ENCODE data around the gene PLA2R1.

The PLA2R1 gene

DNA sequence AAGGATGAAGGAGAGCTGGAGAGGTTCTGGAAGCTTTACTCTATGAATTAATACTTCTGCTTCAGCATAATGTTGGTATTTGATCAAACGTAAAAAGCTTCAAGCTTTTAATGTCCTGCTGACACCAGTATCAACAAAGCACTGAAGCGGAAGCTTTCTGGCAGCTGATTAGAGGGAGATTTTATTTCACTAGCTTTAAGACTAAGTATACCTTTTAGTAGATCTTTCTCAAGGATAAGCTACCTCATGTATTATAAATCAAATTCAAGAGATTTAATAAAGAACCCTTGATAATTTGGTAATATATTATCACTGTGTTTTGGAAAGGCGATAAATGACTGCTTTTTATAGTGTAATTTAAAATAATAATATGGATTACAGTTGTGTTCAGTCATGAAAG is 136.4 kb downstream of the PLA2R1 start:
- no peak for DNase-seq

DNA sequence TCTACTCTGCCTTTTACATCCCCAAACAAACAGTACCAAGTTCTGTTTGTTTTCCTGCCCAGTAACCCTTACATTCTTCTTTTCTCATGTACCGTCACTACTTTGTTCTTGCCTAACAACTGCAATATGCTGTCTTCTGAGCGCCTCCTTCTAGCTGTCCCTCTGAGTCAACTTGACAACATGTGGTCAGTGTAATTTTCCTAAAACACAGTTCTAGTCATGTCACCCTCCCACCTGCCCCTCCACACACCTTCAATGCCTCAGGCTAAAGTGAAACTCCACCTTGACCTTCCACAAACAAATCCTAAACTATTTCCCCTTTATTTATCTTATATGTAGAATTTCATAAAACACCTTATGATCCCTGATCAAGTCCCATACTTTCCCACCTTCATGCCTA is 139.9 kb downstream of the PLA2R1 start:
- DNase-seq, result no peak

DNA sequence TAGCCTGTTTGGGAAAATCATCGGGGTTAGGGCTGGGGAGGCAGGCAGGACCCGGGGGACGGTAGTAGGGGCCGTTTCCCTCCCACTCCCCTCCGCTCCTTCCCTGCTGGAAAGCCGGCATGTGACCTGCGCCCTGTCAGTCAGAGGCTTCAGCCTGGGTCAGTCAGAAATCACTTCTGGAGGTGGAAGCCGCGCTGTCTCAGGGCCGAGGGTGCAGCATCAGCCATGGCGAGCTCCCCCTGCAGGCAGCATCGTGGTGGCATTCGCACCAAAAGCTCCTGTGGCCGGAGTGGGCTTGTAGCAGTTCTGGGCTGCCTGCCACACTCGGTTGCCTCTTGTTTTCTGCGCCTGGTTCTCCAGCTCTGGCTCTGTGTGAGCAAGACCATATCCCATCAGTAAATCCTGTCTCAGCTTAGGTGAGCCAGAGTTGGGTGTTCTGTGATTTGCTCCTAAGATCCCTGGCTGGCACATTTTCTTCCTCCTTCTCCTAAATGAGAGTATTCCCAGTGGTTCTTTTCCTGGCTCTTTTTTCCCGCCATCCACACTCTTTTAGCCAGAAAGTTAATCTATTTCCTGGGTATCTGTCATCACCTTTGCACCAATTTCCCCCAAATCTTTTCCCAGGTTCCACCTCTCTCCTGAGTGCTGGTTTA is 140.5 kb downstream of the PLA2R1 start:
- peak; percentile 50 for DNase-seq

DNA sequence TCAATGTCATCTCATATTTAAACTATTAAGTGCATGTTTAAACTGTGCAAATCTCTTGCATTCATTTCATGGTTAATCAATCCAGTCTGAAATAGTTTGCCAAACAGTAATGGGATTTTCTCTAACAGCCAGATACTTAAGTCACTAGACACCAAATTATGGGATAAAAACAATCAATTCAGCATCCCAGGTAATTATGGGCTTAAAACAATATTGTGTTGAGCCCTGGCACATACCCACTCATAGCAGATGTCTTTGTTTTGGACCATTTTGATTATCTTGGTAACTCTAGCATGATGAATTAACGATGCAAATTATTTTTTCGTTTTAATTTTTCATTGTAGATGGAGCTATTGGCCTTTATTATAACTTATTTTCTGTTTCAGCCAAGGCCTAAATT is 145.9 kb downstream of the PLA2R1 start:
- DNase-seq, result no peak

DNA sequence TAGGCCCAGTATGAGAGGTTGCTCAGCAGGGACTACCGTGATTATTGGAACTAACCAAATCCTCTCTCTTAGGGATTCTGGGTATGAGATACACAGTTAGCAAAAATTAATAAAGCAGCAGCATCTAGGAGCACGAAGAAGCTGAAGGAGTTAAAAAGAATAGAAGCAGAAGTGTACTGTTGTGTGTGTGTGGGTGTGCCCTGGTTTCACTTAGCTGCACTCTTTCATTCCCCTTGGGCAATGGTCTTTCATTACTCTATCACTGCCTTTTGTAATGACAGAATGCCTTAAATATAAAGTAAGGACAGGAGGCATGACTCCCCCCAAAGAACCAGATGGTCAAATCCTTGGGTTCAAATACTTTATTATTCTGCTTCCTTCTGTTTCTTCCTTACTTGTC is 148.5 kb downstream of the PLA2R1 start:
- DNase-seq, result no peak

DNA sequence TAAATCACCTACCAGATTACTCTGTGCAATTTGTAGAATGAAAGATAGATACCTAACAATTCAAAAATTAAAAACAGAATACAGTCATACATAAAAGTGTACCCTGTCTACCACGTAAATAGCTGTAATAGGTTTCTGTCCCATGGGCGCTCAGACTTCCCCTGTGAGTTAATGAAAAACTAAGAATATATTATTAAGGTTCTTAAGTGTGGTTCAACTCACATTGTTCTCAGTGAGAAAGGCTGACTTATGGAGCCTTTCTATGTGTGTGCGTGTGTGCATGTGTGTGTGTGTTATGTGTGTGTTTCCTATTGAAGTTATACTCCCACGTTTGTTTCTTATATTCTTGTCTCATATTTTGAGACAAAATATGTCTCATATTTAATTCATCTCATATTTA is 149.8 kb downstream of the PLA2R1 start:
- DNase-seq, result no peak

DNA sequence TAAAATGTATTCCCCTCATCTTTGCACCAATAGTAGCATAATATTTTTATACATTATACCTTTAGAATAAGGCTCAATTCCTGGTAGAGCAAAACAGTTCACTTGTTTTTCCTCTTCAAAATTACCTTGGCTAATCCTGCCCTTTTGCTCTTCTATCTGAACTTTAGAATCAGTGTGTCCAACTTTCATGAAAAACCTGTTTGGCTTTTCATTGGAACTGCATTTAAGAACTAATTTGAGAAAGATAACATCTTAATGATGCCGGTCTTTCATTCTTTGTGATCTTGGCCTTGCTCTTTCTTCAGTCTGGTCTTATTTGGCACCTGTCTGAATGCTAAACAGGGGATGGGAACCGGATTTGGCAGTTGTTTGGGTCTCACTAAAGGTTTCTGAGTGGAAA is 151.5 kb downstream of the PLA2R1 start:
- DNase-seq, result no peak

DNA sequence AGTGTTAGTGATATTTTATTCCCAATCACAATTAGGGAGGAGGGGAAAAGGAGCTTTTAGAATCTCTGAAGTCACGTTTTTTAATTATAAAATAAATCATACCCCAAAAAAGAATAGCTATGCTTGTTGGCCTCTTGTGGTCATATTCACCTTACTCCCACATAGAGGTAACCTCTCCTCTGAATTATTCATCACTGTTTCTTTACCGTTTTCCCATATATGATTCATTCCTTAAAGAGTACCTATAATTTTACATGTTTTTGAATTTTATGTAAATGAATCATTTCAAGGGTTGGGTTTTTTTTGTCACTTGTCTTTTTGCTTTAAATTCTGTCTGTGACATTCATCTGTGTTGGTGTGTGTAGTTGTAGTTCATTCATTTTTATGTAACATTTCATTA is 153.8 kb downstream of the PLA2R1 start:
- DNase-seq, result no peak

DNA sequence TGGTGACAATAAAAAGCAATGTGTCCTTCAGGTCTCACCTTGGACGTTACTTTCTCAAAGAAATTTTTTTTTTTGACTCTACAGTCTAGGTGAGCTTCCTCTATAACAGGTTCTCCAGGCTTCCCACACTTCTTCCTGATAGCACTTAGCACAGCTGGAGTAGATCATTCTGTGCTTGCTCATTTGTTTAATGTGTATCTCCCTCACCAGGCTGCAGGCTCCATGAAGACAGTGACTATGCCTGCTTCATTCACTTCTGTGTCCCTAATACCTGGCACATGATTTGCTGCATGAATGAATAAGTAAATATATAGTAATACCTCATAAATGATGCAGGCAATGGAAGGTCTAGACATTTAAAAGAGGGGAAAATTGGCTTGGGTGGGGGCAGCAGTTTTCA is 154.5 kb downstream of the PLA2R1 start:
- DNase-seq, result no peak

DNA sequence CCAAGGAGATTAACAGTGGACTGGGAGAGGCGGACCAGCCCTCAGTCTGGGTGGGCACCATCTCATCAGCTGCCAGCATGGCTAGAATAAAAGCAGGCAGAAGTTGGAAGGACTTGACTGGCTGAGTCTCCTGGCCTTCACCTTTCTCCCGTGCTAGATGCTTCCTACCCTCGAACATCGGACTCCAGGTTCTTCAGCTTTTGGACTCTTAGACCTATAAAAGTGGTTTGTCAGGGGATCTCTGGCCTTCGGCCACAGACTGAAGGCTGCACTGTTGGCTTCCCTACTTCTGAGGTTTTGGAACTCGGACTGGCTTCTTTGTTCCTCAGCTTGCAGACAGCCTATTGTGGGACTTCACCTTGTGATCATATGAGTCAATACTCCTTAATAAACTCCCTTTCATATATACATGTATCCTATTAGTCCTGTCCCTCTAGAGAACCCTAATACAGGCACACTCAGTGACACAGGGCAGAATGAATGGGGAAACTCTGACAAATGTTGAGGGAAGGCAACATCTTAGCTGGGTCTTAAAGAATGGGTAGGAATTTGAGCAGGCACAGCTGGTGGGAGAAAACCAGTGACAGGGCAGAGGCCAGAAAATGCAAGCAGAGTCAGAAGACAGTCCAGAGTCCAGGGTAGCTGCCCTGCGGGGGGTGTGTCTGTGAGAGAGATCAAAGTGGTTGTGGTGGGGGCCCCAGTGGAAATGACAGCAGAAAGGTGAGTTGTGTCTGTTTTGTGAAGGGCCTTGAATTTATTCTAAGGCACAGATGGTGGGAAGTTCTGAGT is 156.3 kb downstream of the PLA2R1 start:
- DNase-seq, result no peak

DNA sequence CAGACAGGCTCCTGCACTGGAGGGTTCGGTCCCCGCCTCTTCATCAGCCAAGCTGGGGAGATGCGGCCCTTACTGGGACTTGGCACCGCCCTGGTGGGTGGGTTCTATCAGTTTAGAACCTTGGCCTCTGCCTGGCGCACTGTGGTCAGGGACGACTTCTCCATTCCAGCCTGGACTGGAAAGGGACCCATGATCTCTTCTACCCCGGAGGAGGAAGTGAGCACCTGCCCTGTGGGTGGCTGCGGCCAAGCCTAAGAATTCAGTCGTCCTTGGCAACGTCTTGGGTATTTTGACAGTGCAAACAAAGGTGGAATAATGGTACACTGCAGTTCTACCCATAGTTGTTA is 157.5 kb downstream of the PLA2R1 start:
- DNase-seq, result no peak

DNA sequence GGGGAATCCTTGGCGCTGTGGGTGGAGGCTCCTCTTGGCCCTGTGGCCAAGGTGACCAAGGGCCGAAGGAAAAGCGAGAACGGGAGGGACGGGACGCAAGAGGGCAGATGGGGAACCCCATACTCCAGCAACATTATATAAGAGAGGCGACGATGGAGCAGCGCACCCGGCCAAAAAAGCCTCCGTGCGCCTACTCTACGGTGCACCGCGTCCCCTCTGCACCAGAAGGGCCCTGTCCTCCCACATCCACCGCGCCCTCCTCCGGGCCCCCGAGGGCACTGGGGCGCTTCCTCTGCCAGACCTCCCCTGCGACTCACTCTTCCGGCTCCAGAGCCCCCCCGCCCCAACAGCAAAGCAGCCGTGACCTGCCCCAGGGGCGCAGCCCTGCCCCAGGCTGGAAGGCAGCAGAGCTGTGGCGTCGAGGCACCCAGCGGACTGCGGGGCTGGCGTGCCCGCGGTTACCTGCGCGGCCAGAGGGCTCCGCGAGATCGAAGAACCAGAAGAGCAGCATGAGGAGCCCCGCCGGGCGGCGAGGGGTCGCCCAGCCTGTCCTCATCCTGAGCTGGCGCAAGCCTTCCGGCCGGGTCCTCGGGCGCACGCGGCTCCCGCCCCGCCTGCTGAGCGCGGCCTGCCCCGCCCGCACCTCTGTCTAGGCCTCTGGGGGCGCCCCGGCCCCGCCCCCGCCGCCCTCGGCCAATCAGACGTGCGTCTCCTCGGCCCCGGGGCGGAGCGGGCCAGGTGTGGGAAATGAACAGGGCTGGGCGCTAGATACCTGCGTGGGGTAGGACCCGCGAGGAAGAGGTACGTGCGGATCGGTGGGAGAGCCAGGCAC is 158.1 kb downstream of the PLA2R1 start, which contains the start of gene LY75:
TSS of gene LY75 (minus strand) at position 630 of the 832 bp plus-strand sequence.
- DNase-seq, result no peak

DNA sequence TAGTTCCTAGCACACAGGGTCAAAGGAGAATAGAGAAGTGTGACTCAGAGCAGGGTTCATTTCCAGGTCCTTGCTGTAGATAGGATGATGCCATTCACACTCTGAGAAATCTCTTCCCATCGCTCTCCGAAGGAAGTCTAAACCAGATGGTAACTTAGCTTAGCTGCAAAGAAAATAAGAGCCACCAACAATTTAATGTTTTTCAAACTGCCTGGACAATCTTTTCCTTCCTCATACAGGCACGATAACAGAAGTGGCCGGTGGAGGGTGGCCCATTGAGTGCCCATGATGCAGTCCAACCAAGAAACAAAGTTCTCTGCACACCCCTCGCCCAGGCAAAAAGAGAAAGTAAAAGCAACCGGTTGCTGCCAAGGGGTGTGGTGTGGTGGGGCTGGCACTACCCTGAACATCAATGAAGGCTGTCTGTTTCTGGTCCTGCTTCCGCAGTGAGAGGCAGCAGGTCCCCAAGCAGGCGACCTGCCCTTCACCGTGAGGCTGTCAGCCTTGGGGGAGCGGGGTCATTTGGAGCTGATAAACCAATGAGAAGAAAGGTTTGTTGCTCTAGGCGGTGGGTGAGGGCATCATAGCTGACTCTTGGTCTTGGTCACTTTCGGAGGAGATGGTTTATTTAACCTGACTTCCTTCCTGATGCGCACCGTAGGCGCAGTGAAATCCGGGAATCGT is 158.8 kb downstream of the PLA2R1 start:
- no peak for DNase-seq

DNA sequence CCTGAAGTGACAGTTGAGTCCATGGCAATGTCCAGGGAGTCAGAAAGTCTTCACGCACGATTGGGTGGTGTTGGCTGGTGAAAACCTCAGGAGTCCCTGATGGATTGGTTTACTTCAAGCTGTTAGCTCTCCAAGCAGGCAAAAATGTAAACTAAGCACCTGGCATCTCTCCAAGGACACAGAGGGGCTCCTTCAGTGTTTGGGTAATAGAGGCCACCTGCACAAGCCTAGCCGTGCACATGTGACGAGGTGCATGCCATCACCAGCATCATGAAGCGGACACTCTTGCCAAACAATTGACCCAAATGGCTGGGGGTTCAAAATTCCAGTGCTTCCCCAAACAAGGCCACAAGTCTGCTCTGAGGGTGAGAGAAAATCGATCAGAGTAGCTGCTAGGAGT is 159.7 kb downstream of the PLA2R1 start:
- no peak for DNase-seq

DNA sequence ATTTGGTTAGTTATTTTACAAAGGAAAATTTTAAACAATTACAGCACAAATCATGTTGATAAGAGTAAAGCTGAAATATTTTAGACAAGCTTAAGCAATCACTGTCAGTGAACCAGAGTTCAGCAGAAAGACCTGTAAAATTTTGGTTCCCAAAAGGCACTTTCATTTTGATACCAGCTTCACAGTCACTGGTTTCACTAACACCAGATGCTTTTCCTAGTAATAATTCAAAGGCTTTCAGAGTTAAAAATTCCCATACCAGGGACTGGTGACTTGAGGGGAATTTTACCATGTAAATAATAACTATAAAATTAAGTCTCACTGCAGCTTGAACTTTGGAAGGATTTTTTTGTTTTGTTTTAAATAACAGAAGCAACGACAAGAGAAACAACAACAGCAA is 162.1 kb downstream of the PLA2R1 start:
- no peak for DNase-seq

DNA sequence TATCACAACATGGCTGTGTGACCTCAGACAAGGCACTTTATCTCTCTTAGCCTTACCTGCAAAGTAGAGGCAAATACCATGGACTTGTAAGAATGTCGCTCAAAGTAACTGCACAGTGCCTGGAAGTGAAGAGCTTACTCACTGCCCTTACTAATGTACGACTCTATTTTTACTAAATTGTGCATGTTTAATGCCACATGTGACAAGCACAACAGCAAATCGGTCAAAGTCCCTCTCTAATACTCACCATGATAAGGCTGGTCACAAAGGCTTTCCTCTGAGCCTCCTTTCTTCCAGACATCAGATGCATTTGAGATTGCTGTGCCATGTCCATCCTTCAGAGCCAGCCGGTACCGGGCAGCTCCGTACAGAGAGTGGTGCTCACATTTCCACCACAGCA is 164.0 kb downstream of the PLA2R1 start:
- no peak for DNase-seq

DNA sequence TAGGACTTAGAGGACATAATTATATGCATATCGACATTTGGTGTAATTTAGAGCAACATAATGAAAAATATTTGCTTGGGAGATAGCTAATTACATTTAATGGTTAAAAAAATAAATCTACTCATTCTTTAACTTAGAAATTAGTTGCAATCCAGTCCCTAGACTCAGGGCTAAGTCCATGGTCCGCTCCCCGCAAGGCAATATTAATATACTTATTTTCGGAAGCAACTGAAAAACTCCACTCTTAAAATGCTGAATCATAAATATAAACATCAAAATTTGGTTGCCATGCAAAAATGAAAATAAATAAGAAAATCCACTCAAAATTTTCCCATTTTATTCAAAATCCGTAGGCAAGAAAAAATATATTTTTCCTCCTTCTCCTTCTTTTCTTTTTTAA is 164.7 kb downstream of the PLA2R1 start:
- DNase-seq, result no peak

DNA sequence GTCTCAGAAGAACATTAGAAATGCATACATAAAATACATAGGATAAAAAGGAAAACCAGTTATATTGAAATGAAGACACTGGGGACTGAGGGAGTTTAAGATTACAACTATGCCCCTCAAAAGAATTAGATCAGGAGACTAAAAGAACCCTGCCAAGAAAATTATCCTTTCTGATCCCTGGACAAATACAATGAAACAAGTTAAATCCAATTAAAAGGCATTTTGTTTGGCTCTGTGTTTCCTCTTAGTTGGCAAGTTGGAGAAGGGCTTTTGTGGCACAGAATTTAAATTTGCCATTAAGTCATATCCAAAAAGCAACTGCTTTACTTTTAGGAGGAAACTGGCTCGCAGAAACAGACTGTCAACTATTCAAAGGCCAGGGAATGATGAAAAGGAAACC is 165.3 kb downstream of the PLA2R1 start:
- DNase-seq, result no peak

DNA sequence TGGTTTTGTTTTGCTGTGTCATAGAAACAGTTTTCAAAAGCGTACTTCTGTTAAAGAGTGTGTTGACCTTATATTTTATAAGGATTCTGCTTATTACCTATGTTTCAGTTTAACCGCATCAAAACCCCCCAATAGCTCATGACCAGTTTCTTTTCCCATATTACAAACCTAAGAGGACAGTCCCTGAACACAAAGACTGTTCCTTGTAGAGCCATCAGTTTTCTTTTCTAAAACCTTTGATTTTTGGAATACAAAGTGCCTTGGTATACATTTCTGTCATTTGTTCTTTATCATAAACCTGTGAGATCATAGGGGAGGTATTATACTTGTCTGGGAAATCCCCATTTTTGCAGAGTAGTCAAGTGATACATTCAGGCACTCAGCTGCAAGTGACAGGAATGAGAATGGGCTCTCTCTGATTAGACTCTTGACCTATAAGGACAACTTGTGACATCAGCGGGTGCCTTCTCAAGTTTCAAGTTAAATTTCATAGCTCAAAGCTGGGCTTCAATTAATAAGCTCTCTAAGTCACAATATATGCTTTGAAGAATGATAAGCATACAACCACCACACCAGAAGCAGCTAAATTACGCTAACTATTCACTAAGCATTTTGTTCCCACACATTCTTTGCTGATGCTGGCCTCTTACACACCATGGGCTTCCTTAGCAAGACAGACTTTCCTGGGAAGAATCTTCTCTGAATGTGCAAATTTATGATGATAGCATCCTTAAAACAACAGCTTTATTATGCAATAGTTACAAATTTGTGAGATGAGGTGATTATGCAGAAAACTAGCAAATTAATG is 167.0 kb downstream of the PLA2R1 start:
- DNase-seq, result no peak

DNA sequence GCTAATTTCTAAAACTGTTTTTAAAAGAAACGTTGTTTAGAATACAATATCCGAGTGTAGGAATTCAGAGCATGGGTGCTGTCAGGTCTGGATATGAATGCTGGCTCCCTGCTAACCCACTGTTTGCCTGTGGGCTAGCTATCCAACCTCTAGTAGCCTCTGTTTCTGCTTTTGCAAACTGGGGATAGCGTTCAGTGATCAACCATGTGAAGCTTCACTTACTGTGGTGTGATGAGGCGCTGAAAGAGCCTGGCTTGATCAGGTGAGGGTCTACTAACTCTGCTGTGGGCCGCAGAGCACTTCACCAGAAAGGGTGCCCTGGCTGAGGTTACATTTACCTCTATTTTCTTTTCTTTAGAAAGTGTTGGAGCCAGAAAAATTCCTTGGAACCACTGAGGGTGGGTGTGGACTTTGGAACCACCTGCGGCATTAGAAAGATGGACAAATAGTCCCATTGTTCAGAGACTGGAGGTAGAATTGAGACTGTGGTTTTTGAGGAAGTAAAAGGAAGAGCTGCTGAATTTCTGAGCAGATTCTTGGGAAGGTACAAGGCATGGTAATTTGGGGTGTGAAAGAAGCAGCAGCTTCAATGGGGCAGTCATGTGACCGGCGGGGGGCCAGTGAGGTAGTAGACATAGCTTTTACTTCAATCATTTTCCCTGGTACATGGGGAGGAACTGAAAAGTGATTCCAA is 168.1 kb downstream of the PLA2R1 start:
- DNase-seq, result no peak

DNA sequence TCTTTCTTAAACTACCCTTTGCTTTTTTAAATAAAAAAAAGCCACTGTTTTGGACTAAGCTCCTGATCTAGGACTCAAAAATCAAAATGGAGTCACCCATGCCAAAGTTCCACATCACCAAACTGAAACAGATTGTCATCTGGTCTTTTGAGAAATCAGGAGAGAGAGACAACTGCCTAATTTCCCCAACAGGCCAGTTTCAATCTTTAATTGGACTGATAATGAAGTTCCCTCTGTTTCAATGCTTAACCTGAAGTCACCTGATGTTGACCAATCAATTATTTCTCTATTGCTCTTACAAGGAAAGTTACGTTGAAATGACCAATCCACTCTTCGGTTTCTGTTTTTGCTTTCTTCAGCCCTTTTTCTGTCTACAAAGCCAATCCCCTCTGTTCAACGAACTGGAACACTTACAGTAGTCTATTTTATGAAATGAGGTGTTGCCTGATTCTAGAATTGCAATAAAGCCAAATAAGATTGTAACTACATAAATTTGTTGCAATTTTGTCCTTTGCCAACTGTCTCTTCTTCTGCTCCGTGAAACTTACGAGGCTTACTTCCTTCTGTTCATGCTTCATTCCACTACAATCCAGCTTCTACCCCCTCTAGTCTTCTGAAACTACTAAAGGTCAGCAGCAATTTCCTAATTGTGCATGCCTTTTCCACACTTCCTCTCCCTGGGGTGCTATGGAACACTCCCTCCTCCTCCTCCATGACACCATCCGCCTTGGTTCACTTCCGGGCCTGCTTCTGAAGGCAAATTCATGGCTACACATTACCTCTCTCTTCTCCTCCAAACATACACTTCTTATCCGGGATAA is 169.2 kb downstream of the PLA2R1 start:
- no peak for DNase-seq
